SW 1271 (cell line): ENCODE results near the gene PBX1.

ENCODE experiments used
- DNase-seq, 2 experiments: peaks; one replicate each; lab custom pipeline; 2025; lab: John Stamatoyannopoulos, UW

PBX1 gene

GRCh38 chr1:164760569-164760968 lies 201.6 kb downstream of the PBX1 start:
- DNase-seq = no peak

GRCh38 chr1:164761009-164761408 lies 202.0 kb downstream of the PBX1 start:
- DNase-seq = no peak

GRCh38 chr1:164763098-164763497 lies 204.1 kb downstream of the PBX1 start:
- no peak for DNase-seq

GRCh38 chr1:164764333-164764732 lies 205.3 kb downstream of the PBX1 start:
- no peak for DNase-seq

GRCh38 chr1:164765557-164765956 lies 206.6 kb downstream of the PBX1 start:
- DNase-seq = peak in 1 of 2 experiments; percentile 2

- no peak for DNase-seq
Measured at GRCh38 chr1:164765992-164766720, 207.2 kb downstream of the PBX1 start.

GRCh38 chr1:164767752-164768402 lies 208.9 kb downstream of the PBX1 start:
- no peak for DNase-seq

GRCh38 chr1:164768619-164769018 lies 209.6 kb downstream of the PBX1 start:
- DNase-seq = no peak

- no peak for DNase-seq
Measured at GRCh38 chr1:164769486-164770130, 210.6 kb downstream of the PBX1 start.

GRCh38 chr1:164770131-164770529 lies 211.1 kb downstream of the PBX1 start:
- DNase-seq = no peak

- no peak for DNase-seq
Measured at GRCh38 chr1:164771041-164771618, 212.1 kb downstream of the PBX1 start.

- DNase-seq = peak in 1 of 2 experiments; percentile 10
Measured at GRCh38 chr1:164771619-164772361, 212.8 kb downstream of the PBX1 start.

- peak in 1 of 2 experiments; percentile 1 for DNase-seq
Measured at GRCh38 chr1:164772635-164773034, 213.7 kb downstream of the PBX1 start.

GRCh38 chr1:164773102-164773501 lies 214.1 kb downstream of the PBX1 start:
- DNase-seq = no peak

- DNase-seq = no peak
Measured at GRCh38 chr1:164774413-164774812, 215.4 kb downstream of the PBX1 start.

- DNase-seq = no peak
Measured at GRCh38 chr1:164774819-164775654, 216.1 kb downstream of the PBX1 start.

- DNase-seq = no peak
Measured at GRCh38 chr1:164777518-164777917, 218.5 kb downstream of the PBX1 start.

GRCh38 chr1:164779376-164779775 lies 220.4 kb downstream of the PBX1 start:
- no peak for DNase-seq

GRCh38 chr1:164780111-164780812 lies 221.3 kb downstream of the PBX1 start:
- DNase-seq = no peak

GRCh38 chr1:164780863-164781262 lies 221.9 kb downstream of the PBX1 start:
- DNase-seq = no peak
